Upper lobe of right lung (tissue), 1 donor: ENCODE results near the gene ATG101. TPM values are rescaled to one million over a fixed set of nuclear protein-coding genes. Genes with fewer than 3 reads are reported as not detected.

ENCODE experiments used
- ATAC-seq: fragments of 200-7000 bp; cut with Tn5 transposase; one replicate; pipeline ENCODE4 v1.9.1; 2020; ENCODE audit warnings: mild to moderate bottlenecking, moderate library complexity
- DNase-seq: peaks from one replicate; pipeline ENCODE4 v3.0.0-alpha.2; 2020
- H3K27ac ChIP-seq: fragments of 200-600 bp; one replicate; pipeline ENCODE4 v1.8.0; 2022
- H3K27me3 ChIP-seq: fragments of 200-600 bp; one replicate; pipeline ENCODE4 v1.8.0; 2022; ENCODE audit warnings: mild to moderate bottlenecking
- H3K36me3 ChIP-seq: fragments of 200-600 bp; one replicate; pipeline ENCODE4 v1.8.0; 2022
- H3K4me1 ChIP-seq: fragments of 200-600 bp; one replicate; pipeline ENCODE4 v1.8.0; 2022
- H3K4me3 ChIP-seq: fragments of 200-600 bp; one replicate; pipeline ENCODE4 v1.8.0; 2022; ENCODE audit warnings: mild to moderate bottlenecking
- H3K9me3 ChIP-seq: fragments of 200-600 bp; one replicate; pipeline ENCODE4 v1.8.0; 2022
- intact Hi-C: fragments of 100-400 bp; cut with DNase I; formaldehyde crosslinking; loops from one replicate; pipeline ENCODE4 v1.11.0; 2022
- total RNA-seq: library from RNA; stranded (reverse); fragmentation: NEBNext Ultra II Directional; extraction: Animal tissue kit (Norgen Biotek cat#: 25700); gene quantifications from one replicate; pipeline ENCODE4 v1.2.1, GENCODE V29; 2021
- TF ChIP-seq, protein P1 (sequence below): fragments of 200-600 bp; IDR thresholded peaks from one replicate; pipeline ENCODE4 v1.8.0; 2022; ENCODE audit warnings: antibody characterized with exemption
- donor health status: DM: no; HTN: yes; CAD: no; lungs with severe emphysema.

The ATG101 gene
- total RNA-seq, 1 donor from 2014 or later, result 37.3 TPM

DNA sequence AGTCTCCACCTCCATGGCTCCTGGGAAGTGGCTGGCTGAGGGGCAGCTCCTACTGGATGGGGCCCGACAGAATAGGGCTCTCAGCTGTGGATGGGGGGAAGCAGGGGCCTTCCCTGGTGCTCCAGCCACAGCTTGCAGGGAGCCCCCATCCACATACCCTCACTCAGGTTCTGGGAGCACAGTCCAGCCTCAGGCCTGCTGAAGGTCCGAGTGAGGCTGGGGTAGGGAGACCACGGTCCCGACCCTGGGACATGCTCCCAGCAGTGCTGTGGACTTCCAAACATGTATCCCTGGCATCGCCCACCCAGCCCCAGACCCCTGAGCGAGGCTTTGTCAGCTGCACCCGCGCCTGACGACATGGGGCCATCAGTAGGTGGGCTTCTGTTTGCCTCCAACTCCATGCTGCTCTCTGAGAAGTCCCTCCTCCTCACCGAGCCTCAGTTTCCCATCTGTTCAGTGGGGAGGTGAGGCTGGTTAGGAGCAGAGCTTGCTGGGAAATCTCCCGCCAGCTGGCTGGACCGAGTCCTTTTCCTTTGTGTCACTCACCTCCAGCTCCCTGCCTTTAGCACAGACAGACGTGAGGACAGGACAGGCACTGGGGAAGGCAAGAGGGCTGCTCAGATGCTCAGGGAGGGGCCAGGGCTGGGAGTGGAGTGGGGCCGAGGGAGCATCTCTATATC lies 9.1 kb upstream of the ATG101 start:
- ATAC-seq, result no peak
- TF ChIP-seq, protein P1, sequence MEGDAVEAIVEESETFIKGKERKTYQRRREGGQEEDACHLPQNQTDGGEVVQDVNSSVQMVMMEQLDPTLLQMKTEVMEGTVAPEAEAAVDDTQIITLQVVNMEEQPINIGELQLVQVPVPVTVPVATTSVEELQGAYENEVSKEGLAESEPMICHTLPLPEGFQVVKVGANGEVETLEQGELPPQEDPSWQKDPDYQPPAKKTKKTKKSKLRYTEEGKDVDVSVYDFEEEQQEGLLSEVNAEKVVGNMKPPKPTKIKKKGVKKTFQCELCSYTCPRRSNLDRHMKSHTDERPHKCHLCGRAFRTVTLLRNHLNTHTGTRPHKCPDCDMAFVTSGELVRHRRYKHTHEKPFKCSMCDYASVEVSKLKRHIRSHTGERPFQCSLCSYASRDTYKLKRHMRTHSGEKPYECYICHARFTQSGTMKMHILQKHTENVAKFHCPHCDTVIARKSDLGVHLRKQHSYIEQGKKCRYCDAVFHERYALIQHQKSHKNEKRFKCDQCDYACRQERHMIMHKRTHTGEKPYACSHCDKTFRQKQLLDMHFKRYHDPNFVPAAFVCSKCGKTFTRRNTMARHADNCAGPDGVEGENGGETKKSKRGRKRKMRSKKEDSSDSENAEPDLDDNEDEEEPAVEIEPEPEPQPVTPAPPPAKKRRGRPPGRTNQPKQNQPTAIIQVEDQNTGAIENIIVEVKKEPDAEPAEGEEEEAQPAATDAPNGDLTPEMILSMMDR, result no peak
- Histone ChIP-seq H3K9me3 (no peaks in the 10 kb centered on the region), H3K4me3 (no peak overlapping the region), H3K27ac (no peak overlapping the region), H3K27me3 (no peaks in the 10 kb centered on the region), H3K4me1 (no peaks in the 10 kb centered on the region), H3K36me3 (peaks cover 32% of the 10 kb centered on the region)
- intact Hi-C loops, result no loop called here
- no peak for DNase-seq

DNA sequence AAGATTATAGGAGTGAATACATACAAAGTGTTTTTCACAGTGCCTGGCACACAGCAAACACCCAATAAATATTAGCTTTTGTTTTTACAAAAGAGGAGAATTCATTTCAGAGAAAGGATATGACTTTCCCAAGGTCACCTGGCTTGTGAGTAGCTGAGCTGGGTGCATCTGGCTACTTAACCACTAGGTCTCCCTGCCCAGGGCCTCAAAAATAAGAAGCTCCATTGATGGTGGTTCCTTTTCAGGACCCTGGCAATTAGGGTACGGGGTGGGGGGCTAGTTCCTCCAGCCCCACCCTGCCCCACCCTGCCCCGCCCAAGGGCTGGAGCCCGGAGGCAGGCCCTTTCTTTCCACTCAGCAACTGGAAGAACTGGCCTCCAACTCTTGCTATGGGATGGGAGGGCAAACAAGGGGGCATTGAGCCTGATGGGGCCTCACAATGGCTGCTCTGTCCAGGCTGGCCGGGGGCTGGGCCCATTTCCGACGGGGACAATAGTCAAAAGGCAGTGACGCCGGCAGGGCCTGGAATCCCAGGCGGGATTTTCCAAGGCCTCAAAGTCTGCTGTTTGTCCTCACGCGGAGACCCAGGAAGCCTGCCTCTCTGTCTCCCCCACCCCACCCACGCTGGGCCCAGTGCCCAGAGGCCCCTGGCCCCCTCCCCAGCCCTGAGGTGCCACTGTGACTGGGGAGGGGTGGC lies 8.2 kb upstream of the ATG101 start:
- no peaks in the 10 kb centered on the region for H3K9me3 ChIP-seq
- TF ChIP-seq, protein P1, result no peak
- no peak overlapping the region for H3K27ac ChIP-seq
- no peak for ATAC-seq
- no peak overlapping the region for H3K4me3 ChIP-seq
- H3K4me1 ChIP-seq, result no peaks in the 10 kb centered on the region
- no peaks in the 10 kb centered on the region for H3K27me3 ChIP-seq
- intact Hi-C loops, result no loop called here
- peaks cover 29% of the 10 kb centered on the region for H3K36me3 ChIP-seq
- no peak for DNase-seq

DNA sequence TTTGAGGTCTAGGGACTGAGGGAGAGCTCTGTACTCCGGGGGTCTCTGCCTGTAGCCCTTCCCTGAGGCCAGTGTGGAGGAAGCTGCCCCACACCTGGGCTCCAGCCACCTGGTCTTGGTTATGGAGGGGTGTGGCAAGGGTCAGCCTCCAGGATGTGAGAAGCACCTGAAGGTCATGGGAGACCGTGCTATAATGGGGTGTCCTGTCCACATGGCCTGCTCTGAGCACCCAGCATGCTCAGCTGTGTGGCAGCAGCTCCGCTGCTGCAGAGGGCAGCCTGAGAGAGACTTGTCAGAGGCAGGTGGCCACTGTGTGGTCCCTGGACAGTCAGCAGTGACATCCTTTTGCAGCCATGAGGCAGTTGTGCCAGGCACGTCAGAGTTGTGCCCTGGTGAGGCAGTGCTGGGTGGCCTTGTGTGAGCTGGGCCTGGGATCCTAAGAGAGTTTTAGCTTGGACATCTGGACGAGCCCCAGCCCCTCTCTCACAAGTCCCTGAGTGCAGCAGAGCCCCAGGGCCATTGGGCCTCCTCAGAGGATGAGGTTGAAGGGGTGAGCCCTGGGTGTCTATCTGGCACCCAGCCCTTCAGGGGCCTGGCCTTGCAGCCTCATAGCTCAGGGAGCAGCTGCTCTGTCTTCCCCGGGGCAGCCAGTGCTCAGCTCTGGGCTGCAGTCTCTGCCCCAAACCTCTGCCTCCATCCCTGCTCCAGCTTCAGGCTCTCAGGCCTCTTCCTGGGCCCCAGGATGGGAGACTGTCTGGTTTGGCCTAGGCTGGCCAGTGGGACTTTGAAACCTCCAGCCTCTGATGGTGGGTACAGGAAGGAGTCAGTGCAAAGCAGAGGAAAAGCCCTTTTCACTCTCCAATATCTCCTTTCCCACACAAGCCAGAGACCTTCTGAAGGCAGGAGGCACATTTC lies 7.4 kb upstream of the ATG101 start:
- intact Hi-C loops, result no loop called here
- no peaks in the 10 kb centered on the region for H3K9me3 ChIP-seq
- TF ChIP-seq, protein P1, result no peak
- H3K27me3 ChIP-seq, result no peaks in the 10 kb centered on the region
- ATAC-seq (no peak), DNase-seq (no peak)
- H3K4me1 ChIP-seq, result no peaks in the 10 kb centered on the region
- no peak overlapping the region for H3K4me3 ChIP-seq
- no peak overlapping the region for H3K27ac ChIP-seq
- H3K36me3 ChIP-seq, result peaks cover 21% of the 10 kb centered on the region

DNA sequence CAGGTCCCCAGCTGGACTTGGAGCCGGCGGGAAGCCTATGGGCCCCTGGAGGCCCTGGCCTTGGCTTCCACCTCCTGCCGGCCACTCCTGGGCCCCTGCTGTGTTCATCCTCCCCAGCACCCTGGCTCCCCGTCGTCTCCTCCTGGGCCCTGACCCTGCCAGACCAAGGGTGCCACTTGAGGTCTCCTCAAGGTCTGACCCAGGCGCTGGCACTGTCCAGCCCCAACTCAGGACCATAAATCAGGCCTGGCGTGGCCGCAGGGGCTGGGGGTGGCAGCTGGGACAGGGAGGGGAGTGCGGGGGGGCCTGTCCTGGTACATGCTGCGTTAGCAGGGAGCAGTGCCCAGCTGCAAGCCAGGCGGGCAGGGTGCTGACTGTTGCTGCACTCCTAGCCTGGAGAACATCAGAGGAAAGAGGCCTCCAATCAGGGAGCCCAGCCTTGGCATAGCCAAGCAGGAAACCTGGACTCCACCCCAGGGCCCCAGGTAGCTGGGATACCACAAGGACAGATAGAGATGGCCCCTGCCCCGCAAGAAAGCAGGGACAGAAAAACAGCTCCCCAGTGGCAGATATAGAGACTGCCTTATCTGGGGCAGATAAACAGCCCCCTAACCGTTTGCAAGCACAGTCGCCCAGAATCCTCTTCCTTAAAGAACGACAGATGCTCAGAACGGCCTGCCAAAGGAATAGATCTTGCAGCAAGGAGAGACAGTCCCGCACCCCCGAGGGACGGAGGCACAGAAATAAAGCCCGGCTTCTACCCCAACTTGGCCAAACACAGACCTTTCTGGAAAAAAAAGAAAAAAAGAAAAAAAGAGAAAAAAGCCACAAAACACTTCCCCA lies 6.5 kb upstream of the ATG101 start:
- Histone ChIP-seq H3K4me1 (no peaks in the 10 kb centered on the region), H3K27me3 (no peaks in the 10 kb centered on the region), H3K27ac (no peak overlapping the region), H3K4me3 (no peak overlapping the region), H3K9me3 (no peaks in the 10 kb centered on the region), H3K36me3 (peaks cover 12% of the 10 kb centered on the region)
- TF ChIP-seq, protein P1, result no peak
- intact Hi-C loops, result no loop called here
- no peak for ATAC-seq
- DNase-seq, result no peak
